ENCODE measurements around the gene SLC22A14.
A peak's percentile ranks its signal among the peaks of the same experiment; 100 is the strongest.
"Not testable (repeated sequence)": the region's sequence is repeated elsewhere in the genome, so short reads cannot be mapped to it uniquely, and the experiment has no call there.

The SLC22A14 gene, protein sequence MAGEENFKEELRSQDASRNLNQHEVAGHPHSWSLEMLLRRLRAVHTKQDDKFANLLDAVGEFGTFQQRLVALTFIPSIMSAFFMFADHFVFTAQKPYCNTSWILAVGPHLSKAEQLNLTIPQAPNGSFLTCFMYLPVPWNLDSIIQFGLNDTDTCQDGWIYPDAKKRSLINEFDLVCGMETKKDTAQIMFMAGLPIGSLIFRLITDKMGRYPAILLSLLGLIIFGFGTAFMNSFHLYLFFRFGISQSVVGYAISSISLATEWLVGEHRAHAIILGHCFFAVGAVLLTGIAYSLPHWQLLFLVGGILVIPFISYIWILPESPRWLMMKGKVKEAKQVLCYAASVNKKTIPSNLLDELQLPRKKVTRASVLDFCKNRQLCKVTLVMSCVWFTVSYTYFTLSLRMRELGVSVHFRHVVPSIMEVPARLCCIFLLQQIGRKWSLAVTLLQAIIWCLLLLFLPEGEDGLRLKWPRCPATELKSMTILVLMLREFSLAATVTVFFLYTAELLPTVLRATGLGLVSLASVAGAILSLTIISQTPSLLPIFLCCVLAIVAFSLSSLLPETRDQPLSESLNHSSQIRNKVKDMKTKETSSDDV

DNA sequence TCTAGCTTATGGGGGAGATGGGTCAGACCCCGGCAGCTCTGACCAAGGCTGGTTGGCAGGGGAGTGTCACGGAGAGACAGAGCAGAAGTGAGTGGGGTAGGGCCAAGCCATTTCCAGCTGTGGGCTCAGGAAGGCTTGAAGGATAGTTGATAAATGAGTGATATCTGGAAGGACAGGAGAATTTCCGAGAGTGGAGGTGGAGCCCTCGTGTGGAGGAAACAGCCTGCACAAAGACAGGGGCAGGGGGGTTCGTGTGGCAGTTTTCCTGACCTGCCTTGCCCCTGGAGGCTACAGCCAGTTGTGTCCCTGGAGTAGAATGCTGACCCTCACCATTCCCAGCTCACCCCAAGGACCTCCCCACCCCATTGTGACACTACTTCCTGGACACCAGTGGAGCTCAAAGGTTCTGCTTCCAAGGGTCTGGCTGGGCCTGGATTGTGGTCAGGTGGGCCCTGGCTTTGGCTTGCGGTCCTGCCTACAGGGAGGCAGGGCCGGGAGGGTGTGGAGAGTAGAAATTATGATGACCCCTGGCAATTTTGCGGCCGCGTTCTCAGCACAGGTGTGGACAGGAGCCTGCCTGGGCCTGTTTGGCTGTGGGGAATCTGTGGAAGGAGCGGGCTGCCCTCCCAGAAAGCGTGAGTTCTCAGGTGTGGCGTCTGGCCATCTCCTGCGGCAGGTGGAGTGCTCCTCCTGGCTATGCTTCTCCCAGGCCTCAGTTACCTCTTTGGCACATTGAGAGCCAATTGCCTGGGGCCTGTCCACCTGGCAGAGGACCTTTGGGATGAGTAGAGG is at the start of gene SLC22A14:
Gene SLC22A14, plus strand, starts transcription at position 400 of the 792 bp plus-strand sequence. CDS start 23,733 bp downstream, outside the sequence.
- H3K4me3 Mint-ChIP-seq, result no peak within 1 kb of the TSS
- ATAC-seq (no peak), DNase-seq (no peak)
- H3K36me3 Mint-ChIP-seq (ENCODE audit: low read depth), result no peaks in the 10 kb centered on the region
- H3K9me3 Mint-ChIP-seq, result no peaks in the 10 kb centered on the region
- no peaks in the 10 kb centered on the region for H3K4me1 Mint-ChIP-seq
- no peak within 1 kb of the TSS for H3K27ac Mint-ChIP-seq
- H3K27me3 Mint-ChIP-seq, result no peaks in the 10 kb centered on the region

DNA sequence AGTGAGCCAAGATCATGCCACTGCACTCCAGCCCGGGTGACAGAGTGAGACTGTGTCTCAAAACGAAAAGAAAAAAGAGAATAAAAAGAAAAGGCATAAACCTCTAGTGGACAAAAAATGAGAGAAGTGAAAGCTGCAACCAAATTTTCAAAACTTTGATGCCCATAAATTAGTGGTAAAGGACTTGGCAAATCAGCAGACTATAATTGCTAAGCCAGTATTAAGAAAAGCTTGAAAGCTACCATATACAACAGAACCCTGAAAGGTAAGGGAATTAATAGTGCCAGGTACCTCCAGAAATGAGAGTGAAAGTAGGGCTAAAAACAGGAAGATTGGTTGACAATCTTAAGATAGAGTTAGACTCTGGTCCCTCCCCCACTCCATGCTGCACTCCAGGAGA is 49.4 kb upstream of the SLC22A14 start:
- H3K4me3 Mint-ChIP-seq, result no peak overlapping the region
- no peak overlapping the region for H3K27ac Mint-ChIP-seq

DNA sequence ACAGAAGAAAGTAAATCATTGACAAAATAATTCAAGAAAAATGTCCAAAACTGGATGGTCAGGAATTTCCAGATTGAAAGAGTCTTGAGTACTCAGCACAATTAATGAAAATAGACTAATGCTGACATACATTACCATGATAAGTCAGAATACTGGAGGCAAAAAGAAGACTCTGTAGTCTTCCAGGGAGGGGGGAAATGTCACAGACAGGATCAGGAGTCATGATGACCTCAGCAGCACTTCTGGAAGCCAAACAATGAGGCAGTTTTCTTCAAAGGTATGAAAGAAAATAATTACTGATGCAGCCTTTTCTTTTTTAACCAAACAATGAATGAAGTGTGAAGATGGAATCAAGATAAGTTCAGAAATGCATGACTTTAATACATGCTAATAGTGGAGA is 46.6 kb upstream of the SLC22A14 start:
- DNase-seq (no peak), ATAC-seq (no peak)
- Mint-ChIP-seq H3K36me3 (ENCODE audit: low read depth) (peaks cover 82% of the 10 kb centered on the region), H3K9me3 (peaks cover 42% of the 10 kb centered on the region), H3K4me3 (no peak overlapping the region), H3K27me3 (no peaks in the 10 kb centered on the region), H3K4me1 (no peaks in the 10 kb centered on the region), H3K27ac (no peak overlapping the region)

More for the DNA sequence above, 49.4 kb upstream of the SLC22A14 start:
- Mint-ChIP-seq H3K27me3 (no peaks in the 10 kb centered on the region), H3K36me3 (ENCODE audit: low read depth) (peaks cover 74% of the 10 kb centered on the region), H3K9me3 (peaks cover 28% of the 10 kb centered on the region), H3K4me1 (no peaks in the 10 kb centered on the region)
- ATAC-seq (no peak), DNase-seq (no peak)

DNA sequence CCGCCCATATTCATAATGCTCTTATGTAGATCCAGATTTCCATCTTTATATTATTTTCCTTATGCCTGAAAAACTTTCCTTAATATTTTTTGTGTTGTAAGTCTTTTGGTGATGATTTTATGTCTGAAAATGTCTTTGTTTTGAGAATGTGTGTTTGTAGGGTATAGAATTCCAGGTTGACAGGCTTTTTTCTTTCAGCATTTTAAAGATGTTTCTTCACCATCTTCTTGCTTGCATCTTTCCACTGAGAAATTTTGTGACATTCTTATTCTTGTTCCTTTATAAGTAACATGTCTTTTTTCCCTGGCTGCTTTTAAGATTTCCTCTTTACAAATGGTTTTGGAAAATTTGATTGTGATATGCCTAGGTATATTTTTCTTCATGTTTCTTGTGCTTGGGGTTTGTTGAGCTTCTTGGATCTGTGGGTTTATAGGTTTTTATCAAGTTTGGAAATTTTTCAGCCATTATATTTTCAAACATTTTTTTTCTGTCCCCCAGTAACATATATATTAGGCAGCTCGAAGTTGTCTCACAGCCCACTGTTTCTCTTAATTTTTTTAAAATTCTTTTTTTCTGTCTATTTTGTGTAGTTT is 43.6 kb upstream of the SLC22A14 start:
- Mint-ChIP-seq H3K4me3 (no peak overlapping the region), H3K36me3 (ENCODE audit: low read depth) (peaks cover 75% of the 10 kb centered on the region), H3K4me1 (peaks cover 7% of the 10 kb centered on the region), H3K27me3 (no peaks in the 10 kb centered on the region), H3K9me3 (peaks cover 42% of the 10 kb centered on the region), H3K27ac (no peak overlapping the region)
- DNase-seq, result no peak
- ATAC-seq, result no peak

DNA sequence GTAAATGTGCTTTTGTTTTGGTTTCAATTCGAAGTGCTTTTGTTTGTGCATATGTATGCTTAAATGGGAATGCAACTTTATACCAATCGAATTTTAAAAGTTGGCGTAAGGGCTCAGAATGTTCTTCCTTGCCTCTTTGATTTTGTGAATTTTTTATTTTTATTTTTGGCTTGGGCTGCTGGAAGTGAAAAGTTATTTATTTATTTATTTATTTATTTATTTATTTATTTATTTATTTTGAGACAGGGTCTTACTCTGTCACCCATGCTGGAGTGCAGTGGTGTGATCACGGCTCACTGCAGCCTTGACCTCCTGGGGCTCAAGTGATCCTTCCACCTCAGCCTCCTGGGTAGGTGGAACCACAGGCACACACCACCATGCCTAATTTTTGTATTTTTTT is 39.3 kb upstream of the SLC22A14 start:
- H3K36me3 Mint-ChIP-seq (ENCODE audit: low read depth), result peaks cover 57% of the 10 kb centered on the region

DNA sequence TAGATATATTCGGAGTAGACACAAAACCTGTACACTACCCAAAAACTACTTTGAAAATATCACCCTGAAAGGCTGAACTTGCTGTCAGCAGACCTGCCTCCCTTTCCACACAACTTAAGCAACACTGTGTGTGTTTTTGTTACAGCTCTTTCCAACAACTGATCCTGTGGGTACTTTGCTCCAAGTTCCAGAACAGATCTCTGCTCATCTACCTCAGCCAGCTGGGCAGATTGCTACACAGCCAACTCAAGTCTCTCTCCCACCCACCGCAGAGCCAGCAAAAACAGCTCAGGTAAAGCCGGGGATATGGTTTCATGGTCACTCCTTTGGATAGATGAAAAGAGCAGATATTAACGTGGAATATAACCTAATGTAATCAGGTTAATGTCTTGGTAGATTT is 36.2 kb upstream of the SLC22A14 start:
- Mint-ChIP-seq H3K36me3 (ENCODE audit: low read depth) (peaks cover 48% of the 10 kb centered on the region), H3K4me3 (no peak overlapping the region), H3K4me1 (peaks cover 12% of the 10 kb centered on the region), H3K9me3 (no peaks in the 10 kb centered on the region), H3K27ac (no peak overlapping the region), H3K27me3 (no peaks in the 10 kb centered on the region)
- ATAC-seq (no peak), DNase-seq (no peak)

More for the DNA sequence above, 39.3 kb upstream of the SLC22A14 start:
- not testable (repeated sequence) for ATAC-seq, H3K27ac Mint-ChIP-seq, H3K4me3 Mint-ChIP-seq, H3K27me3 Mint-ChIP-seq, DNase-seq
- H3K4me1 Mint-ChIP-seq, result peaks cover 11% of the 10 kb centered on the region
- peaks cover 13% of the 10 kb centered on the region for H3K9me3 Mint-ChIP-seq

DNA sequence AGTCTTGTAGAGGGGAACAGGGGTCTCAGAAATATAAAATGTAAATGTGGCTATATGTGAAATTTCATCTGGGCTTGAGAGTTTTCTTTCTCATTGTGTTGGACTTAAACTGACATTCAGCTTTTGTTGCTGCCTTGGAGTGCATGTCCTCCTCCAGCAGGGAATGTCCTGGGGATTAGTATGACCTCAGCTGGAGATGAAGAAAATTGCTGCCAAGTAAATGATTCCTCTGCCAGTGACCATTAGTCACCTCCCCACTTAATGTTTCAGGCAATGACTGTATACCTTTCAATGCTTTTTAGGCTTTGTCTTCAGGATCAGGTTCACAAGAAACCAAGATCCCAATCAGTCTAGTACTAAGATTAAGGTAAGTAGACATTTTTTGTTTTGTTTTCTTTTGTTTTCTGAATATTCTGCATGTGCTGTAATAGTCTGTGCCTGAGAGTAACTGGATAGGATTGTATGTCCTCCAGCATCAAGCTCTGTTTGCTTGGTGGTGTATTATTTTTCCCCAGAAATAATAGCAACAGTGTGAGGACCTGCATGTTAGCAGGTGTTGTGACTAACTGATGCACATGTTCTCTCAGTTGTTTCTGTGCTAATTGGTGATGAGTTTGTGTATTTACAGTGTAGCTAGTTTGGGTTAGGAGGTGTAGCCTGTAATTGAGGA is 34.6 kb upstream of the SLC22A14 start:
- DNase-seq (no peak), ATAC-seq (no peak)
- no peak overlapping the region for H3K27ac Mint-ChIP-seq
- no peaks in the 10 kb centered on the region for H3K27me3 Mint-ChIP-seq
- H3K9me3 Mint-ChIP-seq, result no peaks in the 10 kb centered on the region
- H3K4me1 Mint-ChIP-seq, result peaks cover 11% of the 10 kb centered on the region
- peaks cover 60% of the 10 kb centered on the region for H3K36me3 Mint-ChIP-seq (ENCODE audit: low read depth)
- H3K4me3 Mint-ChIP-seq, result no peak overlapping the region

DNA sequence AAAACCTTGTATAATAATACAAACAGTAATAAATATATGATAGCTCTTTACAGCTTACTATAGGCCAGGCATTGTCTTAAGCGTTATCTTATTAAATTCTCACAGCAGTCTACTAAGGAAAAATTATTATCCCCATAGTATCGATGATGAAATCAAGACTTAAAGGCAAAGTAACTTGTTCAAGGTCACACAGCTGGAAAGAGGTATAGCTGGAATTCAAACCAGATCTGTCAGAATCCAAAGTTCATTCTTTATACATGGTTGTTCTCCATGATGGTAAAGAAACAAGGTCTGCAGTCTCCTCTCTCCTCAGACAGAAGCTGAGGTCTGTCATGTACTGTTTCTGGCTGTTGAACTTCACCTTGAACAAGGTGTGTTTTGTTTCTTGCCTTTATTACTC is 31.9 kb upstream of the SLC22A14 start:
- Mint-ChIP-seq H3K27ac (no peak overlapping the region), H3K4me1 (peaks cover 22% of the 10 kb centered on the region), H3K27me3 (no peaks in the 10 kb centered on the region), H3K36me3 (ENCODE audit: low read depth) (peaks cover 77% of the 10 kb centered on the region), H3K4me3 (no peak overlapping the region), H3K9me3 (no peaks in the 10 kb centered on the region)
- DNase-seq (no peak), ATAC-seq (no peak)

DNA sequence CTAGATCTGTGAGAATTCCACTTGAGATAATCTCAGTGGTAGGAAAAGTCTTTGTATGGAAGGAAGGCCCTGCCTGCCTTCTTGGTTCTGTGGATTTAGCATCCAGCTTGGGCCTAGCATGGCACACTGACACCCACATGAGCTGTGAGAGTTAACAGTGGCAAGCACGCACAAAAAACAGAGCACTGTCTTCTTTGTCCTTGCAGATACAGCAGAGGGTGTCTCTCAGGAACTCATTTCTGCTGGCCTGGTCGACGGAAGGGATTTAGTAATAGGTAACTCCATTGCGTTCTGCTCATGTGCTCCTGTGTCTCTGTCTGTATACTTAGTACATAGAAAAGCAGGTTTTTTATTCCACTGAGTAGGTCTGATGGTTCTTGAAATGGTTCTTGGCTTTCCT is 30.9 kb upstream of the SLC22A14 start:
- peaks cover 29% of the 10 kb centered on the region for H3K4me1 Mint-ChIP-seq
- DNase-seq (no peak), ATAC-seq (no peak)
- no peak overlapping the region for H3K27ac Mint-ChIP-seq
- H3K4me3 Mint-ChIP-seq, result no peak overlapping the region
- H3K27me3 Mint-ChIP-seq, result no peaks in the 10 kb centered on the region
- H3K9me3 Mint-ChIP-seq, result no peaks in the 10 kb centered on the region
- peaks cover 76% of the 10 kb centered on the region for H3K36me3 Mint-ChIP-seq (ENCODE audit: low read depth)

DNA sequence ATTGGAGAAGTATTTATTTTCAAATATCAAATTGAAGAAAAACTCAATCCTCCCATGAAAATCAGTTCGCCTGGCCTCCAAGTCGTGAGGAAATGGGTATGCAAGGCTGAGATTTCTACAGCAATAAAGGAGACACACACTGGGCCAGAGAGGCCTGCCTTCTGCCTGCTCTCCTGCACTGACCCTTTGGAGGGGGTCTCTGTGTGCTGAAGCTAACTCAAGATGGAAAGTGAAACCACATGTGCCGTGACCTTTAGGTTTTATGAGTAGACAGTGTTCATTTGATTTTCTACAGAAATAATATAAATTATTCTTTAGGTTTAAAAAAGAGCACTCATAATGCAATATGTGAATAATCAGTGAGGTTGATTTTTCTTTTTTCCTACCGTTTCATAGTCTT is 28.4 kb upstream of the SLC22A14 start:
- Mint-ChIP-seq H3K27ac (no peak overlapping the region), H3K9me3 (no peaks in the 10 kb centered on the region), H3K4me3 (no peak overlapping the region), H3K36me3 (ENCODE audit: low read depth) (peaks cover 55% of the 10 kb centered on the region), H3K27me3 (no peaks in the 10 kb centered on the region), H3K4me1 (peaks cover 36% of the 10 kb centered on the region)
- ATAC-seq, result peak; percentile 59
- DNase-seq, result no peak

DNA sequence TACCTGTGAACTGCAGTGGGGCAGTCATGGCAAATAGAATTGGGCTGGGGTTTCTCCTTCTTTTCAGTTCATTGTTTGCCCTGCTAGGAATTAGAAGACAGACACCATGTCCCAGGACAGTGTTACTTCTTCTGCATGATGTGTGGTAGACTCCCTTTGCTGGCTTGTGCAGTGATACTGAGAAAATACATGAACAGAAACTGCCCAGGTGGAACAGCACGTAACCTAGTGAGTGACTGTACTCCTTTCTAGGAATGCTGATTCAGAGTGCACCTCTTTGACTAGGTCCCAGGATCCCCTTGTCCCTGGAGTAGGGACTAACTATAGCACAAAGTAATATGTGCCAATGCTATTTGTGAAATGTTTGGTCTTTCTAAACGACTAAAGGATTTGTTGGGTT is 27.2 kb upstream of the SLC22A14 start:
- H3K4me1 Mint-ChIP-seq, result peaks cover 41% of the 10 kb centered on the region
- H3K9me3 Mint-ChIP-seq, result no peaks in the 10 kb centered on the region
- H3K36me3 Mint-ChIP-seq (ENCODE audit: low read depth), result peaks cover 46% of the 10 kb centered on the region
- H3K27me3 Mint-ChIP-seq, result no peaks in the 10 kb centered on the region
- no peak overlapping the region for H3K4me3 Mint-ChIP-seq
- DNase-seq, result no peak
- no peak overlapping the region for H3K27ac Mint-ChIP-seq
- ATAC-seq, result no peak

DNA sequence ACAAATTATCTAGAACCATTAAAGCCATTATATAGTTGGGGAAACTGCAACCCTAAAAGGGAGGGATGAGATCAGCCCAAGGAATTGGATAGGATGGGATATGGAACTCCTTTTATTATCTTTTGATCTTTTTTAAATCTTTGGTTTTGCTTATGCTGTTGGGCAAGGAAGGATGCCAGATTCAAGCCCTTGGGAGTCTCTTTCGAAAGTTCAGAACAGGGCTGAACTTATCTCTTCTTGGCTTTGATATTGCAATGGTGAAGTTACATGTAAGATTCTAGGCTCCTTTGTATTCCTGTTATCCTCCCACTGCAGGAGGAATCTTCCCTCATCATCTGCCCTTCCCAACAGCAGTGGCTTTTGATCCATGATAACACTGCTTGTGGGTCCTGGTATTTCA is 26.5 kb upstream of the SLC22A14 start:
- Mint-ChIP-seq H3K36me3 (ENCODE audit: low read depth) (peaks cover 46% of the 10 kb centered on the region), H3K27ac (no peak overlapping the region), H3K9me3 (no peaks in the 10 kb centered on the region), H3K27me3 (no peaks in the 10 kb centered on the region), H3K4me1 (peaks cover 49% of the 10 kb centered on the region), H3K4me3 (no peak overlapping the region)
- no peak for ATAC-seq
- DNase-seq, result no peak

DNA sequence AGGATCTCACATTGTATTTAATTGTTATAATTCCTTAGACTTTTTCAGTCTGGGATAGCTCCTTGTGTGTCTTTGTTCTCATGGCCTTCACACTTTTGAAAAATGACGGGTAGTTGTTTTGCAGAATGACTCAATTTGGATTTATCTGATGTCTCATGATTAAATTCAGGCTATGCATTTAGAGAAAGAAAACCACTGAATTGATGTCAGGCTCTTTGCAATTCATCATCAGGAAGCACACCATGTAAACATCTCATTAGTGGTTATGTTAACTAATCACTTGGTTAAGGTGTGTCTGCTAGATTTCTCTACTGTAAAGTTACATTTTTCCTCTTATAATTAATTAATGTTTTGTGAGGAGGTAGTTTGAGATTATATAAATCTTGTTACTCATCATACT is 24.5 kb upstream of the SLC22A14 start:
- H3K36me3 Mint-ChIP-seq (ENCODE audit: low read depth), result peaks cover 33% of the 10 kb centered on the region
- no peak for DNase-seq
- H3K4me1 Mint-ChIP-seq, result peaks cover 49% of the 10 kb centered on the region
- no peak overlapping the region for H3K4me3 Mint-ChIP-seq
- H3K27me3 Mint-ChIP-seq, result no peaks in the 10 kb centered on the region
- no peaks in the 10 kb centered on the region for H3K9me3 Mint-ChIP-seq
- no peak for ATAC-seq
- H3K27ac Mint-ChIP-seq, result no peak overlapping the region

DNA sequence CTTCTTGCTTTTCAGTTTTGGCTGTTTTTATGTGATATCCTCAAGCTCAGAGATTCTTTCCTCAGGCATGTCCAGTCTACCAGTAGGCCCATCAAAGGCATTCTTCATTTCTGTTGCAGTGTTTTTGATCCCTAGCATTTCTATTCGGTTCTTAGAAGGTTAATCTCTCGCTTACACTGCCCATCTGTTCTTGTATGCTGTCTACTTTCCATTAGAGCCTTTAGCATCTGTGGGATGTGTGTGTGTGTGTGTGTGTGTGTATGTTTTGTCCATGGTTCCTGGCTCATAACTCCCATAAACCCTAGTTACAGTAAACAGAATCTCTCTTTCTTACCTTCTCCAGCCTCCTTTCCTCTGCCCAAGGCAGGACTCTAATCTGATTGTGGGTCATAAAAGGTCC is 21.6 kb upstream of the SLC22A14 start:
- H3K9me3 Mint-ChIP-seq, result no peaks in the 10 kb centered on the region
- peak overlapping the region; percentile 13 for H3K27ac Mint-ChIP-seq
- peaks cover 37% of the 10 kb centered on the region for H3K4me1 Mint-ChIP-seq
- ATAC-seq, result no peak
- peaks cover 7% of the 10 kb centered on the region for H3K36me3 Mint-ChIP-seq (ENCODE audit: low read depth)
- no peak for DNase-seq
- no peak overlapping the region for H3K4me3 Mint-ChIP-seq
- no peaks in the 10 kb centered on the region for H3K27me3 Mint-ChIP-seq

All from activated naive CD8-positive, alpha-beta T cell treated with anti-CD3 and anti-CD28 coated beads, Interleukin-2, amount 50 U/mL, for 24 hours (primary cell).